GM10847 (cell line): Measurements from ENCODE around the gene TUFM.

Source experiments
- POLR2A ChIP-seq: IDR thresholded peaks from 2 replicates; pipeline ENCODE4 v1.6.1; 2011; ENCODE audit not compliant: insufficient read length; ENCODE audit errors: extremely low read depth

The TUFM gene

DNA sequence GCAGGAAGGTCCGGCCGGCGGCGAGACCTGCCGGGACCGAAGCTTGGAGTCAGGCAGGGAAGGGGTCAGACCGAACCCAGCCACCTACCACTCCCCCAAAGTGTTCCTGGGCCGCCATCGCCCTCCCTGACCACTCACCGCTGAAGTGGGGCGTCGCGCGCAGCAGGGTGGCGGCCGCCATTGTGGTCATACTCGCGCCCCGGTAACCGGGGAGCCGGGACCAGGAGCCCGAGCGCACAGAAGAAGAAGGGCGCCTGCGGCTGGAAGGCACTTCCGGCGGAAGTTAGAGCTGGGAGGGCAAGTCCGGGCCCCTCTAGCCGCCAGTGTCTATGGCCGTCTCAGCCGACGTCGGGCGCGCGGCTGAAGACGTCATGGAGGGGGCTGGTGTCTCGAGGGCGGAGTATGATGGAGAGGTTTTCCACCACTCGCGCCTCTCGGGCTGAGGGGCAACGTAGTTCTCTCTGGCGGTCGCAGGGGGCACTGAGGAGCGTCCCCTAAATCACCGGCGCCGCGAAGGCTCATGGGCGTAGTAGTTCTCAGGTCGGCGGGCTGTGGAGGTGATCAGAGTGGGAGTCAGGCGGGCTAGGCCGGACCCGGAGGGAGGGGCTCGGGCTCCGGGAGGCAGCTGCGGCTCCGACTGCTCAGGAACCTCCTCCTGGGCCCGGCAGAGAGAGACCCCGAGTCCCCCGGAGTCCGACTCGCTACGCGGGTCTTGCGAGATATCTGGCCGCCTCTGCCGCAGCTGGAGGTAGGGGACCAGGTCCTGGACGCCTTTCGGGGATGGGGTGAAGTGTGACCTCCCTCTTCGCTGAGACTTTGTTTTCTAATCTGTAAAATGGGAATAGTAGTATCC is at the start of gene TUFM:
TUFM (minus strand) TSS at position 269 of the 853 bp plus-strand sequence; CDS start at position 190, 79 bp downstream.
- TF ChIP-seq POLR2A: peak; percentile 75

DNA sequence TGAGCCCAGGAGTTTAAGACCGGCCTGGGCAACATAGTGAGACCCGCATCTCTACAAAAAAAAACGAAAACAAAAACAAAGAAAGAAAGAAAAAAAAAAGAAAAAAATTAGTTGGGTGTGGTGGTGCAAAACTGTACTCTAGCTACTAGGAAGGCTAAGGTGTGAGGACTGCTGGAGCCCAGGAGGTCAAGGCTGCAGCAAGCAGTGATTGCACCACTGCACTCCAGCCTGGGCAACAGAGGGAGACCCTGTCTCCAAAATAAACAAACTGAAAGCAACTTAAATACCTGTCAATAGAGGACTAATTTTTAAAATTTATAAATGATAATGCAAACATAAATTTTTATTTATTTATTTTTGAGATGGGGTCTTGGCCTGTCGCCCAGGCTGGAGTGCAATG is 49.5 kb upstream of the TUFM start:
- no peak for TF ChIP-seq POLR2A

DNA sequence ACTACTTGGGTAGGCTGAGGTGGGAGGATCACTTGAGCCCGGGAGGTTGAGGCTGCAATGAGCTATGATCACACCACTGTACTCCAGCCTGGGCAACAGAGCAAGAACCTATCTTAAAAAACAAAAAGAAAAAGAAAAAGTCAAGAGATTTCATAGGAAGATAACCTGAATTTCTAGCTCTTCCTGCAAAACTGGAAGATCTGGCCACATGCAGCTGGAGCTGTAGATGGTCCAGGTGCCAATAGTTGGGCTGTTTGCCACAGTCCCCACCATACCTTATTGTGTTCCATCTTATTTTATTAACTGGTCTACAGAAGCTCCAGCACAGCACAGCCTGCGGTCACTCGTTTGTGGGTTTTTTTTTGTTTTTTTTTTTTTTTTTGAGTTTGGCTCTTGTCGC is 47.1 kb upstream of the TUFM start:
- TF ChIP-seq POLR2A: no peak

DNA sequence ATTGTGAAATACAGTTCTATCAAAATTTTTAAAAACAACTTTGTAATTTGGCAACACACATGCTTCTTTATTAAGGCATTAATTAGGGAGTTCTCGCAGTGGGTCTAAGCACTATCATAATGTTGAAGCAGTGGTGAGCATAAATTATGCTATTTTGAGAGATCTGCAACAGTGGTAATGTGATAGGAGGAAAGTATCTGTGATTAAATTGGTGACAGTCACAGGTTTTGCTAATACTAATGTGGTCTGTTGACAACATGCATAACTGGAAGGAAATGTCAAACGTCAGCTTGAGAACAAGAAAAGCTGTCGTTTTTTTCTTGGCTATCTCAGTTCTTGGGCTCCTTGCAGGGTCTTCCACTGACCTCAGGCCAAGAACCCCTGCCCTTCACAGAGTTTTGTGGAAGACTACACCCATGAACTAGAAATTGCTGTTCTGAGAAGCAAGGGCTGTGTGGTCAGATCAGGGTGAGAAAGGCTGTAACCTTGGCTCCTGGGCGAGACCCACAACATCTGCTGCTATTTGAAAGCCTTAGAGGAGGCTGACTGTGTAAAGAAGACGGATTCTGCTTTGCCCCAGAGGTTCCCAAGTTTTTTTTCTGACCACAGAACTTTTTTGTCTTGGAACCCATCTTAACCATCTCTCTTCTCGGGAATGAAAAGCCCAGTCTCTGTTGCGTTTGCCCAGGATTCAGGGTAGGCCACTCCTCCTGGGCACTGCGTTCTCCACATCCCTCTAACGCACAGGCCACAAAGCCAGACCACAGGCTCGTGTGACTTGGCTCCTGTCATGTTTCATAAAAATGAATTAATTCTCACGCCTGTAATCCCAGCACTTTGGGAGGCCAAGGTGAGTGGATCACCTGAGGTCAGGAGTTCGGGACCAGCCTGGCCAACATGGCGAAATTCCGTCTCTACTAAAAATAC is 46.1 kb upstream of the TUFM start:
- no peak for TF ChIP-seq POLR2A

DNA sequence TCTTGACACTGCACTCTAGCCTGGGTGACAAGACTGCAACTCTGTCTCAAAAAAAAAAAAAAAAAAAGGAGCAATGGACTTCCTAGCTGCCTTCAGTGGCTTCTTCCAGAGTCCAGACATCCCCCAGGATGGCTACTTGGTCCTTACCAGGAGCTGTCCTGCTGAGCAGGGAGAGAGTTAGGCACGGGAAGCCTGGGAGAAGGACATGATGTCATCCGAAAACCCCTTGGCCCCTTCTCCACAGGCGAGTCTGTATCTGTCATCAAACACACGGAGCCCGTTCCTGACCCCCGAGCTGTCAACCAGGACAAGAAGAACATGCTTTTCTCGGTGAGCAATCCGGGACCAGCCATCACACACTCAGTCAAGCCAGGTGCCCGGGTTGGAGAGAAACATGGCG is 40.8 kb upstream of the TUFM start:
- no peak for TF ChIP-seq POLR2A

DNA sequence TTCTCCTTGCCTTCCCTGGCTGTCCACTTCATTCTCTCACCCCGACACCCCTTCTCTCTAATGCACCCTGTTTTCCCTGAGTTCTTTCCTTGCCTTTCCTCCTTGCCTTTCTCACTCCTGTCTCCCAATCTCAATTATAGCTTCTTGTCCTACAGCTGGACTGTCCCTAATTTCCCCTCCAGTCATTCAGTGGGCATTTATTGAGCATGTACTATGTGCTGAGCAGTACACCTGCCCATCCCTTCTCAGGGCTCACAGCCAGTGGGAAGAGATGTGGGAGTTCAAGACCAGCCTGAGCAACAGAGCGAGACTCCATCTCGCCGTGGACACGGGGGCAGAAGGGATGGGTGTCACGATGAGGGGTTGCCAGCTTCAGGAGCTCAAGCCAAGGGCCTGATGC is 37.9 kb upstream of the TUFM start:
- TF ChIP-seq POLR2A: no peak

DNA sequence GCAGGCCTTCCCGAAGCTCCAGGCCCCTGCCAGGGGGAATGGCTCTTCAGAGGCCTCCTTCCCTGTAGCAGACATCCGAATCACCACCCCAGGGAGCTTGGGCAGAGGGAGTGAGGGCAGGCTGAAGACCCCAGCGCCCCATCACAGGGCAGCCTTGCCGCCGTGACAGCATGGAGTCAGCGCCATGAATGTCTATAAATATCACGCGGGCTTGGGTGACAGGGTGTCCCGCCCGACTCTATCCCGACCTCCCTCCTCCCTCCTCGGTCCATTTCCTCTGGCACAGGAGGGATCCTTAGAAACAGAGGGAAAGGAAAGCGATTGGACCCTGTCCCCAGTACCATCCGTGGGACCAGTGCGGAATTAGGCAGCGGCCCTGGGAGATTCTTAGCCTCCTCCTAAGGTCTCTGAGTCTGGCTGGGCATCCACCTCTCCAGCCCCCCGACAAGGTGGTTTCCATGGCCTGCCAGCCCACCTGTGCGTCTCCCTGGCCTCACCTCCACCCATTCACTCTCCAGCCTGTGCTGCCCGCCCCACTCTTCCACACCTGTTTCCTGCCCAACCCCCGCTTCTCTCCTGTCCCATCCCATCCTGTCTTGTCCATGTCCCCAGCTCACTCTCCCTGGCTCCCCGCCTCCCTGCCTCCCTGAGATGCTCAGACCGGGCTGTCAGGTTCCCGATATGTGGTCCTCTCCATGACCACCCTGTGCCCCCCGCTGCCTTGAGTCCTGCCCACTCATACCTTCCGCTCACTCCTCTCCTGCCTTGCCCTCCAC is 37.3 kb upstream of the TUFM start:
- TF ChIP-seq POLR2A: no peak

DNA sequence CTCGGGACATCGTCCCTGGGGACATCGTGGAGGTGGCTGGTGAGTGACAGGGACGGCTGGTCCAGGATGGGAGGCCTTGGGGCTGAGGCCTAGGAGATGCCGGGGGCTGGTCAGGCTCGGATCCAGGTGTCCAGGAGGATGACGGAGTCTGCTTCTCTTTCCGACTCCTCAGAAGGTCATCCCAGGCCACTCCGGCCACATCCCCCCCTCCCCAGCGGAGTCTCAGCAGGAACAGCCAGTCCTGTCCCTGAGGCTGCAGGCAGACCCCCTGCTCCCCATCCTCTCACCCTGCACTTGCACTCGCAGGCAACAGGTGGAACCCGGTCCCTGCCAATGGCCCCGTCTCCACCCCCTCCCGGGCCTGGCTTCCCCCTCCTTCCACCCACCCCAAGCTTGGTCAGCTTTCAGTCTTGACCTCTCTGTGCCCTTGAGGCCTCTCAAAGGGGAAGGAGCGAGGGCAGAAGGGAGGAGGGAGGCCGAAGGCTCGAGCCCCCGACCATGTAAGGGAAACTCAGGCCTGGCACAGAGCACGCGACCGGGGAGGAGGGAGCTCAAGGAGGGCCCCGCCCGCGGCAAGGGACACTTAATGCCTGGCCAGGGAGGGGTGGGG is 36.5 kb upstream of the TUFM start:
- TF ChIP-seq POLR2A: no peak

DNA sequence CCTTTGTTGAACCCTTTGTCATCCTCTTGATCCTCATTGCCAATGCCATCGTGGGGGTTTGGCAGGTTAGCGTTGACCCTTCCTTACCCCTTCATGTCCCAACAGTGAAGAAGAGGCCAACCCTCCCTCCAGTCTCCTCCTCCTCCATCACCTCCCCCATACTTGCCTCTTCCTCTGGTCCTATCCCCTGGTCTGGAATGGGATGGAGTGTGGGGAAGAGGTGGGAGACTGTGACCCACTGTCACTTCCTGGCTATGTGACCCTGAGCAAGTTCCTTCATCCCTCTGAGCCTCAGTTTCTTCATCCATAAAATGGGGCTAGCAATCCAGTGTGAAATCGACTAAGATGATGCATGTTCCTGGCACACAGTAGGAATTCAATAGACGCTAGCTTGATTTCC is 34.8 kb upstream of the TUFM start:
- no peak for TF ChIP-seq POLR2A

DNA sequence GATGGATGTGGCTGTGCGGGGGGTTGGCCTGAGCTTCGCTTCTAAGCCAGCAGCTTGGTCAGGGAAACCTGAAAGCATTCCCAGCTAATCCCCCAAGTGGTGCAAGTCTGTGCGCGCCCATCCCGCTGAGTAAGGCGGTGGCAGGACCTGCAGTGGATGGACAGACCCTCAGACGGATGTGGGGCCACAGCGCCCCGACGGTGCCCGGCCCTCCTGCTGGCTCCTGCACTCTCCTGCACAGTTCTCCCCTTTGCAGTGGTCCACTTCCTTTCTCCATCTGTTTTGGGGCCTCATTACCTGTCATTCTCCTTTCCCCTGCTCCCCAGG is 34.4 kb upstream of the TUFM start:
- no peak for TF ChIP-seq POLR2A

DNA sequence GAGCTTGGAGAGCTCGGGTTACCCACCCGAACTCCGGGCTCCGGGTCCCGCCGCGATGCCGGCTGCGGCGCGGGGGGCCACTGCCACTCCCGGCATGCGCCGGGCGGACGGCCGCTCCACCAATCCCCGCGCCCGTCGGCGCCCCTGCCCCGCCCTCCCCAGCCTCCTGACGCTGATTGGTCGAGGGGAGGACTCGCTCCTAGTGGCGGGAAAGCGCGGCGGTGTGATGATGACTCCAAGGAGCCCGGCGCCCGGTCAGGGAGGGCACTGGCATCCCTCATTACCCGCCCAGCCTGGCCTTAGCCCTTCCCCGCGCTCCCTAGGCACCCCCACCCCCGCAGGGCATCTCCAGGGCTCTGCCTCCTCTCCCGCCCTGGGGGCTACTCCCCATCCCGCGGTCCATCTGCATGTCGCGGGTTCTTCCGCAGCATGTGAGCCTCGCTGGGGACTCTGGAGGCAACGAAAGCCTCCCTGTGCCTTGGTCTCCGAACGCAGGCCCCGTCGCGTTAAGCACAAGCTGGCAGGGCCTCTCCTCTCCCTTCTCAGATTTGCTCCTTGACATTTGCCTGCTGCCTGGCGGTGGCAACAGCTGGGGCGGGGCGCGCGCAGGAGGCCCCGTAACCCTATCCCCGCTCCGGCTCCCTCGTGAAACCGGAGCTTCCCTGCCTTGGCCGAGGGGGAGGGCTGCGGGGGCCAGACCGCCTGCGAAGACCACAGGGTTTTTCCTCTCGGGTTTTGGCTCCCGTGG is 33.9 kb upstream of the TUFM start:
- peak; percentile 71 for TF ChIP-seq POLR2A

DNA sequence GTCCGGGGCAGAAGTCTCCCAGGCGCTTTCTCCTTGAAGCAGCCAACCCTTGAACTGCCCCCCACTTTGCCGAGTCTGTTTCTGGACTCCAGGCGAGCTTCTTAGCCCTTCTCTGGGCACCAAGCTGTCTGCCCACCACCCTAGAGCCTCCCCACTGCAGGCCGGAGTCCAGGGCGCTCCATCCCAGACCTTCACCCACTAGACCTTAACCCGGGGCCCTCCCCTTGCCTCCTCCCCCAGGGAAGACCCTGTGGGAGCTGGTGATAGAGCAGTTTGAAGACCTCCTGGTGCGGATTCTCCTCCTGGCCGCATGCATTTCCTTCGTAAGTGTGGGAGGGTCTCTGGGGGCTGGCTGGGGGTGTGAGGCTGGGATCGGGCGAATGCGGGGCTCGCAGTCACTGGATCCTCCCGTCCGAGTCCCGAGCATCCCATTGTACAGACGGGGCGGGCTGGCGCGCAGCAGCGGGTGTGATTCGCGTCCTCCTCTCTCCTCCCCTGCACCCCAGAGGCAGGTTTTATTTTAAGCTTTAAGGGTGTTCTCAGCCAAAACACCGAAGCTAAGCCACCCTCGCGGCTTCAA is 33.2 kb upstream of the TUFM start:
- TF ChIP-seq POLR2A: no peak

DNA sequence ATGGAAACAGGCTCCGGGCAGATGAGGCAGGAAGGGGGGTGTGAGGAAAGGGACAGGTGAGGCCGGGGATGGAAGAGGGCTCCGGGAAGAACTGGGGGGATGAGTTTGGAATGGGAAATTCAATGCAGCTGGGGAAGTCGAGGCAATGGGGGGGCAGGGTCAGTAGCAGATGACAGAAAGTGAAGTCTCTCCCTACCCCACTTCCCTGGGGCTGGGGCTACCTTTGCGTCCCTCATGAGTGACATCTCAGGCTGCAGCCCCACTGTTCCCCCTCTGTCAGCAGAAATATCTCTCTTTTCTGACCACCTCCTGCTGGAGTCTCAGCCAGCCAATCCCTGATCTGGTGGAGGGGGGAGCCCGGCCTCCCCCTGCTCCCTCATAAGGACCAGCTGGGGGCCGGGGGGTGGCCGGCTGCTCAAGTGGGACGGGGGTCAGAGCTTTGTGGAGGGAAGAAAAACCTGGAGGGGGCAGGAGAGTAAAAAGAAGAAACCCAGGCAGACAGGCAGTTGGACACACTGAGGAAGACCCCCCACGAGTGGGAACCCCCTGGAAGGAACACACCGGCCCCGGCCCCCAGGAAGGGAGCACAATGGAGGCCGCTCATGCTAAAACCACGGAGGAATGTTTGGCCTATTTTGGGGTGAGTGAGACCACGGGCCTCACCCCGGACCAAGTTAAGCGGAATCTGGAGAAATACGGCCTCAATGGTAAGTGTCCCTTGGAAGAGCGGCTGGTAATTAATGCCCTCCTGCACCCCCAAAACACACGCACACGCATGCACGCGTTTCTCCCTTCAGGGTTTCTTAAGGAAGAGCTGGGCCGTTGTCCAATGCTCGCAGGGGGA is 32.2 kb upstream of the TUFM start, which contains the start of gene ATP2A1:
ATP2A1 (plus strand) TSS at position 406 of the 844 bp plus-strand sequence; CDS start at position 590, 184 bp downstream.
- no peak for TF ChIP-seq POLR2A
